GM12891 (cell line): ENCODE data around the gene OTOG.

Source experiments
- PAX5 ChIP-seq: IDR thresholded peaks from 2 replicates; pipeline ENCODE4 v1.6.1; 2011; ENCODE audit warnings: low read length, moderate library complexity, mild to moderate bottlenecking; ENCODE audit not compliant: insufficient read depth, severe bottlenecking
- POLR2A ChIP-seq: IDR thresholded peaks from 2 replicates; pipeline ENCODE4 v1.6.1; 2011; ENCODE audit warnings: low read depth, low read length, control low read depth
- POLR2AphosphoS5 ChIP-seq: IDR thresholded peaks from 2 replicates; pipeline ENCODE4 v1.6.1; 2011; ENCODE audit warnings: low read depth, low read length, control low read depth
- POU2F2 ChIP-seq: IDR thresholded peaks from 2 replicates; pipeline ENCODE4 v1.6.1; 2011; ENCODE audit warnings: low read depth, mild to moderate bottlenecking, control low read depth, low read length, moderate library complexity
- SPI1 ChIP-seq: IDR thresholded peaks from 2 replicates; pipeline ENCODE4 v1.6.1; 2011; ENCODE audit warnings: low read depth, low read length, control low read depth
- TAF1 ChIP-seq: IDR thresholded peaks from 2 replicates; pipeline ENCODE4 v1.6.1; 2011; ENCODE audit warnings: low read depth, low read length, control low read depth

GRCh38 chr11:17646451-17647145 is 99.5 kb downstream of the OTOG start:
- TF ChIP-seq POLR2A (no peak), POLR2AphosphoS5 (no peak), SPI1 (no peak), PAX5 (no peak), TAF1 (no peak), POU2F2 (no peak)
